ENCODE data around the gene MICALL1.

The MICALL1 gene, protein sequence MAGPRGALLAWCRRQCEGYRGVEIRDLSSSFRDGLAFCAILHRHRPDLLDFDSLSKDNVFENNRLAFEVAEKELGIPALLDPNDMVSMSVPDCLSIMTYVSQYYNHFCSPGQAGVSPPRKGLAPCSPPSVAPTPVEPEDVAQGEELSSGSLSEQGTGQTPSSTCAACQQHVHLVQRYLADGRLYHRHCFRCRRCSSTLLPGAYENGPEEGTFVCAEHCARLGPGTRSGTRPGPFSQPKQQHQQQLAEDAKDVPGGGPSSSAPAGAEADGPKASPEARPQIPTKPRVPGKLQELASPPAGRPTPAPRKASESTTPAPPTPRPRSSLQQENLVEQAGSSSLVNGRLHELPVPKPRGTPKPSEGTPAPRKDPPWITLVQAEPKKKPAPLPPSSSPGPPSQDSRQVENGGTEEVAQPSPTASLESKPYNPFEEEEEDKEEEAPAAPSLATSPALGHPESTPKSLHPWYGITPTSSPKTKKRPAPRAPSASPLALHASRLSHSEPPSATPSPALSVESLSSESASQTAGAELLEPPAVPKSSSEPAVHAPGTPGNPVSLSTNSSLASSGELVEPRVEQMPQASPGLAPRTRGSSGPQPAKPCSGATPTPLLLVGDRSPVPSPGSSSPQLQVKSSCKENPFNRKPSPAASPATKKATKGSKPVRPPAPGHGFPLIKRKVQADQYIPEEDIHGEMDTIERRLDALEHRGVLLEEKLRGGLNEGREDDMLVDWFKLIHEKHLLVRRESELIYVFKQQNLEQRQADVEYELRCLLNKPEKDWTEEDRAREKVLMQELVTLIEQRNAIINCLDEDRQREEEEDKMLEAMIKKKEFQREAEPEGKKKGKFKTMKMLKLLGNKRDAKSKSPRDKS

DNA sequence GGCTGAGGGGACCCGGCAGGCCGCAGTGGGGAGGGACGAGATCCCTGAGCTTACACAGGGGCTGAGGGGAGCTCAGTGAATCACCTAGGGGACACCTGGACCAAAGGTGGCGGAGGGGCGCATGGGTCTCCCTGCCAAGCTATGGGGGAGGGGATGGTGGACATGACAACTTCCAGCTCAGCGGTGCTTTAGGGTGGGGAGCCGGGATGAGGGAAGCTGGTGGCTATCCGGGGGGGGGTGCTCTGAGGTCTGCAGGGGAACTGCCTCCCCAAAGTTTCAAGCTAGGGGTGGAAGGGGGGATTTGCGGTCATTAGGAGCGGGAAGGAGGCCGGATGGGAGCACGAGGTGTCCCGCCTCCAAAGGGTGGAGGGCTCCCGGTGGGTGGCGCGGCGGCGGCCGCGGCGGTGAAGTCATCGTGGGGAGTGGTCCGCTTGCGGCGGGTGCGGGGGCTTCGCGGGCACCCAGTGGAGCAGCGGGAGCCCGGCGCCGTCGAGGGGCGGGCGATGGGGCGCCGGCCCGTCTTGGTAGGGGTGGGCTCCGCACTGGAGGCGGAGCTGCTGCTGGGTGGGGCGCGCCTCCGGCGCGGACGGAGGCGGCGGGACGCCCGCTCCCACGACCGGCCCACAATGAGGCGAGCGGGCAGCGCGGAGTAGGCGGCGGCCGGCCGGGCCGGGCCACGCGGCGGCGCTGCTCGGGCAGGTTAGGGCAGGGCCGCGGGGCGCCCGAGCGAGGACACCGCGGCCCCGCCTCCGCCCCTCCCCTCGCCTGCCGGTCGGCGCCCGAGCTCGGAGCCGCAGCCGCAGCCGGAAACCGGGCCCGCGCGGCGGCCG, at the start of gene MICALL1:
Gene MICALL1 (plus strand): TSS at position 764 of the 830 bp plus-strand sequence. CDS start 126 bp downstream, outside the sequence.
- DNase-seq: peak; percentile 29 to 46

DNA sequence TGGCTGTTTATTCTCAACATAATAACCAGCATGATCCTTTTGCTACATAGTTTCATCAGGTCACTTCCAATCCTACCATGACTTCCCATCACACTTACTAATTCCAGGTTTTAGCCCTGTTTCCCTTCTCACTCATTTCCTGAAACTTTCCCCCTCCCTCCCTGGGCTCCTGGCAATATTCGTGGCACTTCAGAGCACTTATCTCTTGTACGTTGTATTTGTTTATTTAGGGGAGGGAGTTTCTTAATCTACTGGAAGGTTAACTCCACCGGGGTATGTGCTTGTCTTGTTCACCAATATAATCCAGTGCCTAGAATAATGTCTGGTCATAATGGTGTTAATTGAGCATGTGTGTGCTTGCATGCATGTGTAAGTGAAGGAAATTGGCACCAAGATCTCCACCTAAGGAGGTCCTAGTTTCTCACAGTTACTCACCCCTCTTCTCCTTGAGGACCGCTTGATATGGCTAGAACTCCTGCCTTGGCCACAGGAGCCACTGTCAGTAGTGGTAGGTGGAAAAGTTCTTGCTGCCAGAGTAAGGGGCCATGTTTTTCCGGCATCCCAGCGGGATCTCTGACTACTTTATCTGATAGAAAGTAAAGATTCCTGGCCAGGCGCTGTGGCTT, 45.2 kb upstream of the MICALL1 start:
- DNase-seq: no peak

DNA sequence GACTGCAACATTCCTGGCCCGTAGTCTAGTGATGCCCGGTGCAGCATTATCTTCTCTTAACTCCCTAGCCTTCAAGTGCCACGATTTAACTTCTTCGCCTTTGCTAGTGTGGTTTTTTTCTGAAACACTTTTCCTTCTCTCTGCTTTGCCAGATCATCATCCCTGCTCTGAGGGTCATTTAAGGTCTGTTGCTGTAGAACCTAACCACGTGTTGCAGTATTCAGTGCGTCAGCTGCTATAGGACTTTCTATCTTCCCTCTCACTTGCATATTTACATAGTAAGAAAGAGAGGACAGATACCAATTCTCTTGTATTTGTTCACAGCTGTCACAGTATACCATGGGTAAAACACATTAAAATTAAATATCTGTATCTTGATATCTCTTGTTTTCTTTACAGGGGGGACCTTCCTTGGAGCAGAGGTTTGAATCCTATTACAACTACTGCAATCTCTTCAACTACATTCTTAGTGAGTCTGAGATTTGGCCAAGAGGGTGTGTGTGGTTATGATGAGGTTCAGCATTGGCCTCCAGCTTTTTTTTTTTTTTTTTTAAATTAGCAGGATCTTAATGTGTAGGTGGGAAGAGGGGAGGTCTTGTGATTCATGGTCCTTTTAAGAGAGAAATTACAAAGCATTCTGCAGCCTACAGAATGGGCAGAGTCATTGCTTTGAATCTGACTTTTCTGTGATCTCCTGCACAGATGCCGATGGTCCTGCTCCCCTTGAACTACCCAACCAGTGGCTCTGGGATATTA, 43.3 kb upstream of the MICALL1 start:
- DNase-seq: no peak

DNA sequence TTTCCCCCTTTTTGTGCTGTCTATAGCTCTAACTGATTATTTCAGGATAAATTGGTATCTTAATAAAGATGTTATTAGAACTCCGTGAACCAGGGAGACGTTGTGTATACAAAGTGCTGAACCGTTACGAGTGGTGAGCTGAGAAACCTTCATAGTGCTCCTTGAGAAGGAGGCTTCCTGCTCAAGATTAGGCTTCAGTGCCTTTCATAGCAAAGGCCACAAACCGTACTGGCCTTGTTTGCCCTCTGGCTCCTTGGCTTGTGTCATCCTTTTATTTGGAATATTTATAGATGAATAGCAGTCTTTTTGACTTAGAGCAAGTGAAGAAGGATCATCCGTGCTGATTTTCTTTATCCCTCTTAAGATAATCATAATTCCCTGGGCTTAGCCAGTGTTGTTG, 40.6 kb upstream of the MICALL1 start:
- DNase-seq: no peak

DNA sequence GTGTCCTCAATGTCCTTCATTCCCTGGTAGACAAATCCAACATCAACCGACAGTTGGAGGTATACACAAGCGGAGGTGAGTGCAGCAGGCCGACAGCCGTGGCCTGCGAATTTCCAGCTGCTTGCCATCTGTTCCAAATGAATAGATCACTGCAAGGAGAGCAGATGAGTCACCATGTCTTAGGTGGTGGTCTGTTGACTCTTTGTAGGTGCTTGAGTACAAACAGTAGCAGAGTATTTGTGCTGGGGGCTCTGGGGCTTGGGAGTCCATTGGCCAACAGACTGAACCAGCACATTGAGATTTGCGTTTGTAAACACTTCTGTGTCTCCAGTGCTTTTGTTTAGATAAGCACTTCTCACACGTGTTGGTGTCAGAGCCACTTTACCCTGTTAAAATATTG, 35.8 kb upstream of the MICALL1 start:
- no peak for DNase-seq

DNA sequence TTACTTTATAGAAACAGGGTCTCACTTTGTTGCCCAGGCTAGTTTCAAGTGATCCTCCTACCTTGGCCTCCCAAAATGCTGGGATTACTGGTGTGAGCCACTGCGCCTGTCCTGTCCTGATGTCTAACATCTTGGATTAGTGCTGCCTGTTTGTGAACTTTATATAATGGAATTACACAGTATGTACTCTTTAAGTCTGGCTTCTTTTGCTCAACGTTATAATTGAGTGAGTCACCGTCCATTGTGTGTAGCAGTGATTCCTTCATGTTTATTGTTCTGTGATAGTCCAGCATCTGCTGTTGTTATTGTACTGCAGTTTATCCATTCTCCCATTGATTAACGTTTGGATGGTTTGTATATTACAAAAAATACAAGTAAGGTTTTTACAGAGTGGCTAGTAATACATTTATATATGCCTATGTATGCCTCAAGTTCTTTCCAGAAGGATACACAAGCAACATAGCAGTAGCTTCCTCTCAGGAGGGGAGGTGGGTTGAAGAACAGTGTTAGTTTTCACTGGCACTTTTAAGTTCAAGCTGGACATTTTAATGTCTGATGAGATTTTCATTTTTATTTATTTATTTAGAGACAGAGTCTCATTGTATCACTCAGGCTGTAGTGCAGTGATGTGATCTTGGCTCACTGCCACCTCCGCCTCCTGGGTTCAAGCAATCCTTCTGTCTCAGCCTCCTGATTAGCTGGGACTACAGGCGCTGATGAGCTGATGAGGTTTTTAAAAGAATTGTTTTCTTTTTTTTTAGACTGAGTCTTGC, 25.2 kb upstream of the MICALL1 start:
- no peak for DNase-seq

DNA sequence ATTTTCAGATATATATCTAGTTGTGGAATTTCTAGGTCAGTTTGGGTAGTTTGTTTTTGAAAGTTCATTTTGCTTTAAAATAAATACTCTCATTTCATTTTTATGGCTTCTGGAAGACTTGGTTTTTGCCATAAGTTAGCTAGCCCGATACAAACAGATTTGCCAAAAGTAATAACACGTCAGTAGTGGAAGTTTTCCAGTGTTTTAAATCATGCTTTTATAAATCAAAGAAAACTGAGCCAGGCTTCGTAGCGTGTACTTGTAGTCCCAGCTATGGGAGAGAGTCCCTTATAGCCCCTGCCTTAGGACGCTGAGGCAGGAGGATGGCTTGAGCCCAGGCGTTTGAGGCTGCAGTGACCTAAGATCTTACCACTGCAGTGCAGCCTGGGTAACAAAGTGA, 21.7 kb upstream of the MICALL1 start:
- DNase-seq: no peak

DNA sequence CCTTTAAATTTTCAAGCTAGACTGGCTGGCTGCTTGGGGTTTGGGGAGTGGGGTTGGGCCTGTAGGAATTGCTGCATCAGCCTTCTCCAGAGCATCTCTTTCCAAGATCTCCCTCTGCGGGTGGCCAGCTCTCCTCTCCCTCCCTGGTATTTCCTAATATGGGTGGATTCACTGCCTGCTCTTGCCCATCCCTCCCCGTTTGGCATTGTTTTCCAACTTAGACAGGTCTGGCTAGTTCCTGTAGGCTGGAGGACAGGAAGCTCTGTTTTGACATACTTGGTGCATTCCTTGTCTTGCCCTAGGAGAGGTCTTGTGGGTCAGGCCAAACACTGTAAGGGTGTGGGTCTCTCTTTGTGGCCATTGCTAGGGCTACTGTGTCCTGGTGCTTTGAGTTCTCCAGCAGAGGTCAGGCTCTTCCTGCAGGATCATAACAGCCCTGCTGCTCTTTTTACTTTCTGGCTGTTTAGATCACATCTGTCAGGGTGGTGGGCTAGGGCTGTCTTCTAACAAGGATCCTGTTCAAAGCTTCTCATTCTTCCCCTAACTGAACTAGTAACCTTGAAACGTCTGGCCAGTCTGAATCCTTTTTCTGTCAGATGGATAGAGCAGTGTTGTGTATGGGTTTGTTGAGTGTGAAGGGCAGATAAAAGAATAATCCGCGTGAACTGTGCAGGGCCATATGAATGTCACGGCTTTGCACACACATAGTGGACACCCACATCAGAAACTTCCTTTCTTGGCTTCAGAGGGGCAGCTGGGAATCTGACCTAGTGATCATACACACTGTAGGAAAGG, 18.3 kb upstream of the MICALL1 start:
- DNase-seq: no peak

DNA sequence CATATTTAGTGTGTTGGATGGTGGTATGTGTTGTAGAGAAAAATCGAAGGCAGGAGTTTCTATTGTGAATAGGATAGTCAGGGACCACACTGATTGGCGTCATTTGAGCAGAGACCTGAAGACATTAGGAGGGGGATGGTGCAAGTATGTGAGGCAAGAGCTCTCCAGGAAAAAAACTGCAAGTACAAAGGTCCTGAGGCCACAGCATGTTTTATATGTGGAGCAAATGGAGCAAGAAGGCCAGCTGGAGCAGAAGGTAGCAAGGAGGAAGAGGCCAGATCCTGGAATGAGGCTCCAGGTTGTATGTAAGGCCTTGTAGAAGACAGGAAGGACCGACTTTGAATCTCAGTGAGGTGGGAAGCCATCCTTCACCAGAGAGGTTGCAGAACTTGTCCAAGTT, 14.2 kb upstream of the MICALL1 start:
- no peak for DNase-seq

DNA sequence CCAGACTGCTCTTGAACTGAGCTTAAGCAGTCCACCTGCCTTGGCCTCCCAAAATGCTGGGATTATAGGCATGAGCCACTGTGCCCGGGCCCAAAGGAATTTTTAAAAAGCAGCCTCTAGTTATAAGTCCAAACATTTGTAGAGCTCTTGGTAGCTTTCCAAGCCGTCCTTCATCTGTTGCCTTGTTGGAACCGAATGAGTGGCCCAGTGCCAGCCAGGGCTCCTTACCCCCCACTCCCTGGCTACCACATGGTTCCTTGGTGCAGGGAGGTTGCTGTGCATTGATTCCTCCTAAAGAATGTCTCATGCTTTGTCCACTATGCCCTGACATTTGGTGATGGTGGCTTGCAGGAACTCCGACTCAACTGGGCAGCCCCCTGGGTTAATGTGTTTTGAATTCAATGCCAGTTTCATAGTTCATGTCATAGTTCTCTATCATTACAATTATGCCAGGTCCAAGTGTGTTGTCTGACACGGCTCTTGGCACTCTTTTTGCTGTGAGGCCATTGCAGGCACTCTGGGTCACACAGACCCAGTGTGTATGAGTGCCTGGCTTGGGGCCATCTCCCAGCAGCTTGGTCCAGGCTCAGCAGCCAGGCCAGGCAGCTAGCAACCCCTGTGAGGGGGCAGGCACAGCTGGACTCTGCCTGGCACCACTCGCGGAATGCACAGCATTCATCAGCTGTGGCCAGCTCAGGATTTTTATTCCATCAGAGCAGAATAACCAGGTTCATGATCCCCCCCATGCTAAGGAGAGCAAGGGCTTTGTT, 13.3 kb upstream of the MICALL1 start:
- DNase-seq: no peak

DNA sequence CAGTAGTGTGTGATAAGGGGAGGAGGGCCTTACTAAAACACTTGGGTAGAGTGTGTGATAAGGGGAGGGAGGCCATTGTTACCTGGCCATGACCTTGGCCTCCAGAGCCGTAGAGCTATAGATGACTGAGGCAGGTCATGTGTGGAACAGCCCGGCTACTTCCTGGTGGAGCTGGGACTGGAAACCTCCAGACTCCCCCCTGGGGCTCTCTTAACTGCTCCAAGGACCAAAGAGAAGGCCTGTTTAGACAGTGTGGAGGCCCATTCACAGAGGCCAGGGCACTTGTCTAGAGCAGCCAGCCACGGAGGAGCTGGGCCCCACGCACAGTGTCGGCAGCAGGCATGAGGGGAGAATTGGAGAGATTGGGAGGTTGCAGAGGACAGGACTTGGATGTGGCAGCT, 12.5 kb upstream of the MICALL1 start:
- no peak for DNase-seq

DNA sequence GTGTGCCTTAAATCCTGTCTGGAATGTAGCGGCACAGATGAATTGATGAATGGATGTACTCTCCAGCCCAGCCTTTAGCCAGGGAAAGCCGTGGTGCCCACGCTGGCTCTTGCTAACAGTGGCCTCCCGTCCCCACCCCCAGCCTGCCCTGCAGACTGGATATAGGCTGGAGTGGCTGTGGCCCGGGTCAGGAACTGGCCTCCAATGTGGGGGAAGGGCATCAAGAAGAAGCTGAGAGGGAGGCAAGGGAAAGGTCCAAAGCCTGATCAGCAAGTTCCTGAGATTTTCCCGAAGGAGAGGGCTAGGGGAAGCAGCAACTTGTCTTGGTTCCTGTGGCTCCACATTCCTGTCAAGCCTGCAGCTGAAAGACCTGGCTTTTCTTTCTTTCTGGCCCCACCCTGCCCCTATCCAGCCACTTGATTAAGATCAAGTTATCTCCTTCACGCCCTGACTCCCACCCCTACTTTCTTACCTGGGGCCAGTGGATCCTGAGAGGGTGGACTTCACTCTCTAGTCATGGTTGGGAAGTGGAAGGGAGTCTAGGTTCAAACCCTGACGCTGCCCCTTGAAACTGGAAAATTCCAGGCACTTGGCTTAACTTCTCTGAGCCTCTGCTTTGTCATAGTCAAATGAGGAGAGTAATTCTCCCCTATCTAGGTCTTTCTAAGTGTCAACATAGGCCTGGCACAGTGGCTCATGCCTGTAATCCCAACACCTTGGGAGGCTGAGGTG, 11.0 kb upstream of the MICALL1 start:
- no peak for DNase-seq

DNA sequence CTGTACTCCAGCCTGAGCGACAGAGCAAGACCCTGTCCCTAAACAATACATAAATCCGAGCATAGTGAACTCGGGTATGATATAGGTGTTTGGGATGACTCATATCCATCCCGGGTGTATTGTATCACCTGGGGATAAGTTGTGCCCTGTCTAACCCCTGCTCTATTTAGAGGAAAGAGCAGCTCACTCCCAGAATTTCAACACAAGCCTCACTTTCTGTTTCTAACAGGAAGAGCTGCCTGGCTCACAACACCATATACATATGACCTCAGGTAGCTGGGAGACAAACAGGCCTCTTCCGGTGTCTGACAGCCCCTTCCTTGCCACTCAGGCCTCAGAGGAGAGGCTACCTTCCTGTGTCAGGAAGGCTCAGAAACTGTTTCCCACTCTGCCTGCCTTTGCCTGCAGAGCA, 9.9 kb upstream of the MICALL1 start:
- no peak for DNase-seq

DNA sequence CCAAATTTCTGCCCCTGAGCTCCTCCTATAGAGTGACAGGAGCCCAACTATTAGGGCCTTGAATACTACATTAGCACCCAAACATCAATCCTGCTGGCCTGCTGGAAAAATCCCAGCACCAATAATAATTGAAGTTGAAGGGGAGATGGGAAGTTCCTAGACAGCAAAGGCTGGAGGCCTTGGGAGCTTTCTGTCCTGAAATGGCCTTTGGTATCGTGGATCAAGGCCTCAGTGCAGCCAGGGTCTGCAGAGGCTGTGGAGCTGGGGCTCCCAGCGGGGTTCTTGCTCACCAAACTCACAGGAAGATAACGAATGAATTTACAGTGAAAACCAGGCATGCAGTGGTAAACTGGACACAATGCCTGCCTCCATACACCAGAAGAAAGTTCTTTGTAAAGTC, 9.2 kb upstream of the MICALL1 start:
- DNase-seq: no peak

DNA sequence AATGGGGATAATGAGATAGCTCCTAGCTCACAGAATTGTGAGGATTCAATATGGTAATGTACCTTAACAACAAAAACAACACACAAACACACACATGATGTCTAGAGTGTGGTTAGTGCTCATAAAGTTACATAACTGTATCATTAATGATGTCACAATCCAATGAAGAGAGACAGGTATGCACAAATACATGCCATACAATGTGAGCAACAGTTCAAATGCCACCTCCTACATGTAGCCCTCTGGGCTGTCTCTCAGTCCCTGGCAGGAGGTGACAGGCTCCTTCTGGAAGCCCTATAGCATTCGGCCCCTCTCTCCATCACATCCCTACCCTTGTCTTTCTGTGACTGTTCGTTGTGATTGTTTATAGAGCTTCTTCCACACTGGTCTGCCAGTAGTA, 8.3 kb upstream of the MICALL1 start:
- DNase-seq: no peak

DNA sequence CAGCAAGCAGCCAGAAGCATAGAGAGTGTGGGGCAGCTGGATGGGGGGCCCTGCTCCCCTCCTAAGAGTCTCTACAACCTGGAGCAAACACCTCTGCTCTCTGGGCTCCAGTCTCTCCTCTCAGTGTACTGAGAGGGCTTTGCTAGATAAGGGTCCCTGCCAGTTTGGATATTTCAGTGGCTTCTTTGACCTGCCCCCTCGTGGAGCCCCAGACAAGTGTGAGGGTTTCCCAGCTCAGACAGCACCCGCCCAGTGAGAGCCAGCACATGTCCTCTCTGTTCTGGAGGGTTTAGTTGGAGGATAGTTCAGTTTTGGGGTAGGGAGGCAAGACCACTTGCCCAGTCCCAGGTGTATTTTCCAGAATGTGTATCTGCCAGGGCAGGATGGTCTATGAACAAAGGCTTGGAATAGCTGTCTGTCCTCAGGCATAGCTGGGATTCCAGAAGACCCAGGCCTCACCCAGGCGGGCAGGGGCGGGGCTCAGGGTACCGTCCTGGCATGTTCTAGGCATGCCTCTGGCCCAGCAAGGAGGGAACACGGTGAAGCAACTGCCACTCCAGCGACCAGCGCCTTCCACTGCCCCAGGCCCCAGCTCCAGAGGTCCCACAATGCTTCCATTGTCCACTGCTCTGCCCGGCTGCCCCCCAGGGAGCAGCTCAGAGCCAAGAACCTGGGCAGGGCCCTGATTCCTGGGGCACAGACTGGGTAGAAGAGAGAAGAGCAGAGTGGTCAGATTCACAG, 7.5 kb upstream of the MICALL1 start:
- DNase-seq: no peak

DNA sequence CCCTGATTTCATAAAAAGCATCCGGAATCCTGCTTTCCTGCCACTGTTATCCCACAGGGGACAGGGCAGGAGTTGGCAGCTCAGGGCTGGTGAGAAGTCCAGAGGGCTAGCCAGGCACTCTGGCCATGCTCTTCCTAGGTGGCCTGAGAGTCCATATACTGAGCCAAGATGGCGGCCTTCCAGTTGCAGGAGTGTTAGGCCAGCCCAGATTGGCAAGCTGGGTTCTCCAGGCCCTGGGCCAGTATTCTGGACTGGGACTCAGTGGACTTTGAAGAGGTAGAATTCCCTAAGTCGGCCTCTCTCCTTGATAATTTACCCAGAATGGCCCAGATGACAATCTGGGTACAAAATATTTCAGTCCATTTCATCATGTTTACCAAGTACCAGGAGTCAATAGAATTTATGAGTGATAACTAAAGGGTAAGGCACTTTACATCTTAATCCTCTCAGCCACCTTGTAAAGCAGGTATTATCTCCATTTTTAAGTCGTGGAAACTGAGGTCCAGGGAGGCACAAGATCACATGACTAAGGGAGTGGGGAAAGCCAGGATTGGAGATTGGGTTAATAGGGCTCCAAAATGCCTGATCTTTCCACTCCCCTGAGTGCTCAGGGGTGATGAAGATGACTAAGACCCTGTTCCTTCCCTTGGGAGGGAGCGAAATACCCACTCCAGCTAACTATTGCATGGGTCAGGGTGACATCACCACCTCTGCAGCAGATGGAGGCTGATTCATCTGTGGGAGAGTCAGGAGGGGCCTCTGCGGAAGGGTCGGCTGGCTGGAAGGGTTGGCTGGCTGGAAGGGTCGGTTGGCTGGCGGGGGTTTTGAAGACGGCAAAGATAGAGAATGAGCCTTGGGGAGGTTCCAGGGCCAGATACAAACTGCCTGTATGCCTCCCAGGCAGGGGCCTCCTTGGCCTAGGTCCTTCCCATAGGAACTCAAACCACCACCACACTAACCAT, 1.2 kb upstream of the MICALL1 start:
- no peak for DNase-seq

Data from AML-193 (cell line).